ENCODE data around the gene USP6NL. TPM values are rescaled to one million over a fixed set of nuclear protein-coding genes. Genes with fewer than 3 reads are reported as not detected.

Gene USP6NL
- total RNA-seq, 4 donors from 2014 or later: 10.4 to 14.9 (median 13.2) TPM

DNA sequence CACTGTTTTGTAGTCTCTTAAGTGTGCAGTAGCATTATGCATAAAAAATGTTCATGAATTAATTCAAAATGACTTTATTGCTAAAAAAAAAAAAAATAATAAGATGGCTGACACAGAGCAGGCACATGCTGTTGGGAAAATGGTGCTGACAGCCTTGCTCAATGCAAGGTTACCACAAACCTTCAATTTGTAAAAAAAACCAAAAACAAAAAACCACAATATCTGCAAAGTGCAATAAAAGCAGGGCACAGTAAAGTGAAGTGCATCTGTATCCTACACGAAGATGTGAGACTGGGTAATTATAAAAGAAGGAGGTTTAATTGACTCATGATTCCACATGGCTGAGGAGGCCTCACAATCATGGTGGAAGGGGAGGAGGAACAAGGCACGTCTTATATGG is 185.8 kb downstream of the USP6NL start:
- TF ChIP-seq, protein P1, sequence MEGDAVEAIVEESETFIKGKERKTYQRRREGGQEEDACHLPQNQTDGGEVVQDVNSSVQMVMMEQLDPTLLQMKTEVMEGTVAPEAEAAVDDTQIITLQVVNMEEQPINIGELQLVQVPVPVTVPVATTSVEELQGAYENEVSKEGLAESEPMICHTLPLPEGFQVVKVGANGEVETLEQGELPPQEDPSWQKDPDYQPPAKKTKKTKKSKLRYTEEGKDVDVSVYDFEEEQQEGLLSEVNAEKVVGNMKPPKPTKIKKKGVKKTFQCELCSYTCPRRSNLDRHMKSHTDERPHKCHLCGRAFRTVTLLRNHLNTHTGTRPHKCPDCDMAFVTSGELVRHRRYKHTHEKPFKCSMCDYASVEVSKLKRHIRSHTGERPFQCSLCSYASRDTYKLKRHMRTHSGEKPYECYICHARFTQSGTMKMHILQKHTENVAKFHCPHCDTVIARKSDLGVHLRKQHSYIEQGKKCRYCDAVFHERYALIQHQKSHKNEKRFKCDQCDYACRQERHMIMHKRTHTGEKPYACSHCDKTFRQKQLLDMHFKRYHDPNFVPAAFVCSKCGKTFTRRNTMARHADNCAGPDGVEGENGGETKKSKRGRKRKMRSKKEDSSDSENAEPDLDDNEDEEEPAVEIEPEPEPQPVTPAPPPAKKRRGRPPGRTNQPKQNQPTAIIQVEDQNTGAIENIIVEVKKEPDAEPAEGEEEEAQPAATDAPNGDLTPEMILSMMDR (IDR thresholded peaks at IDR 0.05): no peak
- no peak for TF ChIP-seq POLR2AphosphoS5 (IDR thresholded peaks at IDR 0.05)
- no peak for DNase-seq (ENCODE audit: extremely low spot score)
- no peak overlapping the region for H3K27ac ChIP-seq (replicated peaks in 1 of 4)
- H3K4me1 ChIP-seq: no peaks in the 10 kb centered on the region
- H3K9me3 ChIP-seq: peaks cover 0 to 27% (median 13%) of the 10 kb centered on the region in 4 donors
- H3K27me3 ChIP-seq: no peaks in the 10 kb centered on the region
- H3K36me3 ChIP-seq: no peaks in the 10 kb centered on the region
- WGBS: 89% methylated on average over 2 of the region's 2 CpGs
- intact Hi-C loops (cut with DNase I): no loop called here
- H3K4me3 ChIP-seq: no peak overlapping the region

DNA sequence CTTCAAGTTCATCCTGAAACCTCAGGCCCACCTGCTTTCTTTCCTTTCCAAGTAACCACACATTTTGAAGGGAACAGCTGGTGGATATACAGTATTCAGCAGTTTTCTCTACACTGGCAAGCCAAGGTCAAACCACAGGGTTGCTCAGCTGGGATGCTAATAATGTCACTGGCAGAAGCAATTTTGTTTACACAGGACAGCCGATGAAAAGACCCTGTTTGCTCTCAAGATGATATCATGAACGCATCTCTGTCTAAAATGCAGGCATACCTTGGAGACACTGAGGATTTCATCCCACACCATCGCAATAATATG is 186.2 kb downstream of the USP6NL start:
- Histone ChIP-seq H3K9me3 (peaks cover 0 to 28% (median 14%) of the 10 kb centered on the region in 4 donors), H3K4me3 (no peak overlapping the region), H3K36me3 (no peaks in the 10 kb centered on the region), H3K4me1 (no peaks in the 10 kb centered on the region), H3K27ac (replicated peaks in 1 of 4) (no peak overlapping the region), H3K27me3 (no peaks in the 10 kb centered on the region)
- intact Hi-C loops (cut with DNase I): no loop called here
- DNase-seq (ENCODE audit: extremely low spot score): no peak
- no peak for TF ChIP-seq POLR2AphosphoS5 (IDR thresholded peaks at IDR 0.05)
- TF ChIP-seq, protein P1 (IDR thresholded peaks at IDR 0.05): no peak
- TF ChIP-seq POLR2A (IDR thresholded peaks at IDR 0.05; ENCODE audit: low read depth): no peak
- no peak for TF ChIP-seq EP300 (IDR thresholded peaks at IDR 0.05)
- WGBS: 92% methylated on average over 3 of the region's 3 CpGs

DNA sequence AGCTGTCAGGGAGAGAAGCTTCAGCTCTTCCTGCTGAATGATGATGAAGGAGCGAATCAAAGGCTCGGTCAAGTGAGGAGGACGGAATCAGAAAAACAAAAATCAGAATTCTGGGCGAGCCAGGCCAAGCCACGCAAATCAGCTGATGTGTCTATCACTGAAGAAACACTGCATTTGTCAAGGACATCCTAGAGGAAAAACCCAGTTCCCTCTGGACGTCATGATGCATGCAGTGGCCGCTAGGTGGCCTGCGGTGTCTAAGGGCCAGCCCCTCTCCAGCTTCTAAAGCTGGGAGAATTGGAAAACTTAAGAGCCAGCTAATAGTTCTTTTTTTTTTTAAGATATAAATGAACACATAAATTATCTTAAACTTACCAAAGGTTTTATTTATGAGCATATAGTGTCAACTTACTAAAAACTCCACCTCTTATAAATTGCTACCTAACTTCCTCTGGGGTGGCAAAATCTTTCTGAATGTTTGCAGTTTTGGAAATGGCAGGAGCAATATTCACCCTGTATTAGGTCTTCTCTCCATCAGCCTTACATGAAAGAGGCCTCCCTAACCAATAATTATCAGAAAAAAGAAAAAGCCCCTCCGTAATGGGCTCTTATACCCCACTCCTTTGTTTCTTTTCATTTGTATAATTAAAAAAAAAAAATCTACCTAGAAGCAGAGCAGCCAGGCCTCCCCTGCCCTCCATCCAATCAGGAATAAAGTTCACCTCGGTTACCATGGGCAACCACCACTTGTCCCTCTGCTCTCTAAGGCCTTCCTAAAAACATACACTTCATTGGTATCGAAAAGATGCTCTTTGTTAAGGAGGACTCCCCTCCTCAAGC is 186.8 kb downstream of the USP6NL start:
- Histone ChIP-seq H3K36me3 (no peaks in the 10 kb centered on the region), H3K9me3 (peaks cover 0 to 23% (median 16%) of the 10 kb centered on the region in 4 donors), H3K27me3 (no peaks in the 10 kb centered on the region), H3K4me3 (no peak overlapping the region), H3K4me1 (no peaks in the 10 kb centered on the region), H3K27ac (replicated peaks in 1 of 4) (no peak overlapping the region)
- intact Hi-C loops (cut with DNase I): no loop called here
- no peak for DNase-seq (ENCODE audit: extremely low spot score)
- 47% methylated on average over 11 of the region's 11 CpGs for WGBS
- TF ChIP-seq POLR2A (IDR thresholded peaks at IDR 0.05; ENCODE audit: low read depth): no peak
- TF ChIP-seq, protein P1 (IDR thresholded peaks at IDR 0.05): peak; percentile 51 to 81 (median 65)

DNA sequence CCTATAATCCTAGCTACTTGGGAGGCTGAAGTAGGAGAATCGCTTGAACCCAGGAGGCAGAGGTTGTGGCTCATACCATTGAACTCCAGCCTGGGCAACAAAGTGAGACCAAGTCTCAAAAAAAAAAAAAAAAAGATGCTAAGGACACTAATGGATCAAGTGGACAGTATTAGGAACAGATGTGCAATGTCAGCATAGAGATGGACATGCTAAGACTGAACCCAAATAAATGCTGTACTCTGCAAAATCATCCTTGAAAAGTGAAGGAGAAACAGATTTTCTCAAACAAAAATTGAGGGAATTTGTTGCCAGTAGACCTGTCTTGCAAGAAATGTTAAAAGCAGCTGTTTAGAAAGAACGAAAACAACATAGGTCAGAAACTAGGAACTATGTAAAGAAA is 194.5 kb downstream of the USP6NL start:
- Histone ChIP-seq H3K27me3 (no peaks in the 10 kb centered on the region), H3K4me3 (no peak overlapping the region), H3K27ac (replicated peaks in 1 of 4) (no peak overlapping the region), H3K36me3 (no peaks in the 10 kb centered on the region), H3K4me1 (no peaks in the 10 kb centered on the region), H3K9me3 (peaks cover 0 to 33% (median 25%) of the 10 kb centered on the region in 4 donors)
- DNase-seq (ENCODE audit: extremely low spot score): no peak
- intact Hi-C loops (cut with DNase I): no loop called here
- TF ChIP-seq POLR2A (IDR thresholded peaks at IDR 0.05; ENCODE audit: low read depth): no peak
- no peak for TF ChIP-seq POLR2AphosphoS5 (IDR thresholded peaks at IDR 0.05)
- TF ChIP-seq EP300 (IDR thresholded peaks at IDR 0.05): no peak
- TF ChIP-seq, protein P1 (IDR thresholded peaks at IDR 0.05): no peak
- 81% methylated on average over 2 of the region's 2 CpGs for WGBS

DNA sequence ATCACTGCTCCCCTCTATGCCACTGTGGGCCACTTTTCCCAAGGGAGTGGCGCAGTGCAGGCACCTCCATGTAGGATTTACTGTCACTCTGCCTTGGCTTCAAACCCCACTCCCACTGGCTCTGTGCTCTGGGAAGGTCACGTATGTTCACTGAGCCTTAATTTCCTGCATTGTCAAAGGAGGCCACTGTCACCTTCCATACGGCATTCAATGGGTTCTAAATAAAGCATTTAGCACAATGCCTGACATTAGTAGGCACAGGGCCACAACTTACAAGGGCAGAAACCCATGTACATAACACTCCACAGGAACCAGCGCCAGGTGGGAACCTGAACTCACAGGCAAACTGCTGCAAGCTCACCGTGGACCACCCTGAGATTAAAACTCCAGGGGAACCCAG is 196.4 kb downstream of the USP6NL start:
- Histone ChIP-seq H3K36me3 (no peaks in the 10 kb centered on the region), H3K27ac (replicated peaks in 1 of 4) (no peak overlapping the region), H3K9me3 (peaks cover 0 to 25% (median 19%) of the 10 kb centered on the region in 4 donors), H3K4me3 (no peak overlapping the region), H3K27me3 (no peaks in the 10 kb centered on the region), H3K4me1 (no peaks in the 10 kb centered on the region)
- TF ChIP-seq, protein P1 (IDR thresholded peaks at IDR 0.05): no peak
- TF ChIP-seq POLR2A (IDR thresholded peaks at IDR 0.05; ENCODE audit: low read depth) (no peak), EP300 (IDR thresholded peaks at IDR 0.05) (no peak), POLR2AphosphoS5 (IDR thresholded peaks at IDR 0.05) (no peak)
- no peak for DNase-seq (ENCODE audit: extremely low spot score)
- 87% methylated on average over 5 of the region's 5 CpGs for WGBS
- intact Hi-C loops (cut with DNase I): no loop called here

Data from esophagus muscularis mucosa (tissue), 4 donors.